ENCODE results near the gene MASP2. TPM values are rescaled to one million over a fixed set of nuclear protein-coding genes. Genes with fewer than 3 reads are reported as not detected.

MASP2 gene
- polyA plus RNA-seq, 2 of the 4 experiments (the other 2 are of a cell fraction) = 0.08 TPM; not detected in 1

DNA sequence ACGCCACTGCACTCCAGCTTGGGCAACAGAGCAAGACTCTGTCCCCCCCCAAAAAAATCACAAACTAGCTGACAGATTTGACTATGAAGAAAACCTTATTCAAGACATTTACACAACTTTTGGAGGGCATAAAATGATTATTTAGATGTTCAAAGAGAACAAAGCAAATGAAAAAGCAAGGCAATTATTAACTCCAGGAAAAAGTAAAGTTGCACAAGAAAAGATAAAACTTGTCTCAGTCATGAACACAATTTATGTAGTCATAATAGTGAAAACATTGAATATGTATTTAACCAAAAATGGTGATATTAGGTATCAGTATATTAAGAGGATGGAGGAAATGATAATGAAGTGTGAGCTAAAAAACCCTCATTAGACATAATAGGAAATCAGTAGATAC lies 46.5 kb downstream of the MASP2 start:
- 27% methylated on average over 1 of the region's 1 CpG for WGBS (ENCODE audit: missing lambda C conversion rate)
- POLR2A ChIA-PET = no interaction called here
- no peak for DNase-seq (ENCODE audit: low read depth in 1 of 2, low spot score in 1 of 2)
- FAIRE-seq = no peak
- CTCF ChIA-PET = no interaction called here
- TF ChIP-seq GATA3 (IDR thresholded peaks at IDR 0.05; ENCODE audit: borderline replicate concordance) (no peak), CHD4 (IDR thresholded peaks at IDR 0.05; ENCODE audit: borderline replicate concordance) (no peak), ZSCAN20 (CRISPR knock-in tag; IDR thresholded peaks at IDR 0.05) (no peak), CEBPB (IDR thresholded peaks at IDR 0.05) (no peak), SMC3 (IDR thresholded peaks at IDR 0.05) (no peak), RNF2 (IDR thresholded peaks at IDR 0.05; ENCODE audit: borderline replicate concordance, low read depth) (no peak), SREBF2 (IDR thresholded peaks at IDR 0.05) (no peak), HEYL (CRISPR knock-in tag; IDR thresholded peaks at IDR 0.05) (no peak), EP300 (IDR thresholded peaks at IDR 0.05) (no peak)
- TF ChIP-seq, protein P1, sequence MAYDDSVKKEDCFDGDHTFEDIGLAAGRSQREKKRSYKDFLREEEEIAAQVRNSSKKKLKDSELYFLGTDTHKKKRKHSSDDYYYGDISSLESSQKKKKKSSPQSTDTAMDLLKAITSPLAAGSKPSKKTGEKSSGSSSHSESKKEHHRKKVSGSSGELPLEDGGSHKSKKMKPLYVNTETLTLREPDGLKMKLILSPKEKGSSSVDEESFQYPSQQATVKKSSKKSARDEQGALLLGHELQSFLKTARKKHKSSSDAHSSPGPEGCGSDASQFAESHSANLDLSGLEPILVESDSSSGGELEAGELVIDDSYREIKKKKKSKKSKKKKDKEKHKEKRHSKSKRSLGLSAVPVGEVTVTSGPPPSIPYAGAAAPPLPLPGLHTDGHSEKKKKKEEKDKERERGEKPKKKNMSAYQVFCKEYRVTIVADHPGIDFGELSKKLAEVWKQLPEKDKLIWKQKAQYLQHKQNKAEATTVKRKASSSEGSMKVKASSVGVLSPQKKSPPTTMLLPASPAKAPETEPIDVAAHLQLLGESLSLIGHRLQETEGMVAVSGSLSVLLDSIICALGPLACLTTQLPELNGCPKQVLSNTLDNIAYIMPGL (CRISPR knock-in tag; IDR thresholded peaks at IDR 0.05; ENCODE audit: borderline replicate concordance) = no peak
- TF ChIP-seq, protein P2, sequence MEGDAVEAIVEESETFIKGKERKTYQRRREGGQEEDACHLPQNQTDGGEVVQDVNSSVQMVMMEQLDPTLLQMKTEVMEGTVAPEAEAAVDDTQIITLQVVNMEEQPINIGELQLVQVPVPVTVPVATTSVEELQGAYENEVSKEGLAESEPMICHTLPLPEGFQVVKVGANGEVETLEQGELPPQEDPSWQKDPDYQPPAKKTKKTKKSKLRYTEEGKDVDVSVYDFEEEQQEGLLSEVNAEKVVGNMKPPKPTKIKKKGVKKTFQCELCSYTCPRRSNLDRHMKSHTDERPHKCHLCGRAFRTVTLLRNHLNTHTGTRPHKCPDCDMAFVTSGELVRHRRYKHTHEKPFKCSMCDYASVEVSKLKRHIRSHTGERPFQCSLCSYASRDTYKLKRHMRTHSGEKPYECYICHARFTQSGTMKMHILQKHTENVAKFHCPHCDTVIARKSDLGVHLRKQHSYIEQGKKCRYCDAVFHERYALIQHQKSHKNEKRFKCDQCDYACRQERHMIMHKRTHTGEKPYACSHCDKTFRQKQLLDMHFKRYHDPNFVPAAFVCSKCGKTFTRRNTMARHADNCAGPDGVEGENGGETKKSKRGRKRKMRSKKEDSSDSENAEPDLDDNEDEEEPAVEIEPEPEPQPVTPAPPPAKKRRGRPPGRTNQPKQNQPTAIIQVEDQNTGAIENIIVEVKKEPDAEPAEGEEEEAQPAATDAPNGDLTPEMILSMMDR (IDR thresholded peaks at IDR 0.05) = no peak
- Histone ChIP-seq H3K4me2 (no peak overlapping the region), H3K27ac (no peak overlapping the region), H3K4me1 (no peaks in the 10 kb centered on the region), H3K4me3 (no peak overlapping the region), H3K9me3 (peaks cover 5% of the 10 kb centered on the region; the same call in 1 of the 3 replicates)
- ATAC-seq = no peak

DNA sequence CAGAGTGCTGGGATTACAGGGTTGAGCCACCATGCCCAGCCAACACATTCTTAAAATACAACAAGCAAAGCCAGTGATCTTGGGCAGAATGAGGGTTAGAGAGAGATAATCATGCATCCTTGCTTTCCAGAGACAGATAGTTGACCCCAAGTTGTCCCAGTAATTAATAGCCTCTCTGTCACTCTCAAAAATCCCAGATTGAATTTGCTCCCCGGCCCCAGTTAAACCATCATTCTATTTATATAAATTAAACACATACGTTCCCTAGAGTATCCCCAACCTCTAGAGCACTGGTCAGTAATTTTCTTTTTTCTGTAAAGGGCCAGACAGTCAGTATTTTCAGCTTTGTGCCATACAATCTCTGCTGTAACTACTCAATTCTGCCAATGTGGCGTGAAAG lies 50.9 kb downstream of the MASP2 start:
- Histone ChIP-seq H3K9me3 (peaks cover 5% of the 10 kb centered on the region; the same call in 1 of the 3 replicates), H3K4me3 (no peak overlapping the region), H3K4me1 (no peaks in the 10 kb centered on the region), H3K4me2 (no peak overlapping the region), H3K27ac (no peak overlapping the region)
- FAIRE-seq (no peak), ATAC-seq (no peak), DNase-seq (ENCODE audit: low read depth in 1 of 2, low spot score in 1 of 2) (no peak)
- ChIA-PET CTCF (no interaction called here), POLR2A (no interaction called here)
- 89% methylated on average over 3 of the region's 3 CpGs for WGBS (ENCODE audit: missing lambda C conversion rate)
- TF ChIP-seq ESRRA (IDR thresholded peaks at IDR 0.05; ENCODE audit: borderline replicate concordance, low read length) = no peak
- TF ChIP-seq EHMT2 (IDR thresholded peaks at IDR 0.05; ENCODE audit: low read depth) = no peak
- TF ChIP-seq, protein P3, sequence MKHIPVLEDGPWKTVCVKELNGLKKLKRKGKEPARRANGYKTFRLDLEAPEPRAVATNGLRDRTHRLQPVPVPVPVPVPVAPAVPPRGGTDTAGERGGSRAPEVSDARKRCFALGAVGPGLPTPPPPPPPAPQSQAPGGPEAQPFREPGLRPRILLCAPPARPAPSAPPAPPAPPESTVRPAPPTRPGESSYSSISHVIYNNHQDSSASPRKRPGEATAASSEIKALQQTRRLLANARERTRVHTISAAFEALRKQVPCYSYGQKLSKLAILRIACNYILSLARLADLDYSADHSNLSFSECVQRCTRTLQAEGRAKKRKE (CRISPR knock-in tag; IDR thresholded peaks at IDR 0.05; ENCODE audit: low read depth) = no peak
- no peak for TF ChIP-seq FOSB (CRISPR knock-in tag; IDR thresholded peaks at IDR 0.05)
- TF ChIP-seq, protein P4, sequence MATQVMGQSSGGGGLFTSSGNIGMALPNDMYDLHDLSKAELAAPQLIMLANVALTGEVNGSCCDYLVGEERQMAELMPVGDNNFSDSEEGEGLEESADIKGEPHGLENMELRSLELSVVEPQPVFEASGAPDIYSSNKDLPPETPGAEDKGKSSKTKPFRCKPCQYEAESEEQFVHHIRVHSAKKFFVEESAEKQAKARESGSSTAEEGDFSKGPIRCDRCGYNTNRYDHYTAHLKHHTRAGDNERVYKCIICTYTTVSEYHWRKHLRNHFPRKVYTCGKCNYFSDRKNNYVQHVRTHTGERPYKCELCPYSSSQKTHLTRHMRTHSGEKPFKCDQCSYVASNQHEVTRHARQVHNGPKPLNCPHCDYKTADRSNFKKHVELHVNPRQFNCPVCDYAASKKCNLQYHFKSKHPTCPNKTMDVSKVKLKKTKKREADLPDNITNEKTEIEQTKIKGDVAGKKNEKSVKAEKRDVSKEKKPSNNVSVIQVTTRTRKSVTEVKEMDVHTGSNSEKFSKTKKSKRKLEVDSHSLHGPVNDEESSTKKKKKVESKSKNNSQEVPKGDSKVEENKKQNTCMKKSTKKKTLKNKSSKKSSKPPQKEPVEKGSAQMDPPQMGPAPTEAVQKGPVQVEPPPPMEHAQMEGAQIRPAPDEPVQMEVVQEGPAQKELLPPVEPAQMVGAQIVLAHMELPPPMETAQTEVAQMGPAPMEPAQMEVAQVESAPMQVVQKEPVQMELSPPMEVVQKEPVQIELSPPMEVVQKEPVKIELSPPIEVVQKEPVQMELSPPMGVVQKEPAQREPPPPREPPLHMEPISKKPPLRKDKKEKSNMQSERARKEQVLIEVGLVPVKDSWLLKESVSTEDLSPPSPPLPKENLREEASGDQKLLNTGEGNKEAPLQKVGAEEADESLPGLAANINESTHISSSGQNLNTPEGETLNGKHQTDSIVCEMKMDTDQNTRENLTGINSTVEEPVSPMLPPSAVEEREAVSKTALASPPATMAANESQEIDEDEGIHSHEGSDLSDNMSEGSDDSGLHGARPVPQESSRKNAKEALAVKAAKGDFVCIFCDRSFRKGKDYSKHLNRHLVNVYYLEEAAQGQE (IDR thresholded peaks at IDR 0.05) = no peak
- TF ChIP-seq, protein P1 (CRISPR knock-in tag; IDR thresholded peaks at IDR 0.05; ENCODE audit: borderline replicate concordance) = no peak
- no peak for TF ChIP-seq MAZ (IDR thresholded peaks at IDR 0.05; ENCODE audit: borderline replicate concordance, low read depth, low read length)
- no peak for TF ChIP-seq MAFK (IDR thresholded peaks at IDR 0.05; ENCODE audit: partially characterized antibody)
- no peak for TF ChIP-seq CHD2 (IDR thresholded peaks at IDR 0.05; ENCODE audit: low read length, partially characterized antibody)
- TF ChIP-seq KDM1A (IDR thresholded peaks at IDR 0.05; ENCODE audit: low read depth) = no peak
- TF ChIP-seq, protein P5, sequence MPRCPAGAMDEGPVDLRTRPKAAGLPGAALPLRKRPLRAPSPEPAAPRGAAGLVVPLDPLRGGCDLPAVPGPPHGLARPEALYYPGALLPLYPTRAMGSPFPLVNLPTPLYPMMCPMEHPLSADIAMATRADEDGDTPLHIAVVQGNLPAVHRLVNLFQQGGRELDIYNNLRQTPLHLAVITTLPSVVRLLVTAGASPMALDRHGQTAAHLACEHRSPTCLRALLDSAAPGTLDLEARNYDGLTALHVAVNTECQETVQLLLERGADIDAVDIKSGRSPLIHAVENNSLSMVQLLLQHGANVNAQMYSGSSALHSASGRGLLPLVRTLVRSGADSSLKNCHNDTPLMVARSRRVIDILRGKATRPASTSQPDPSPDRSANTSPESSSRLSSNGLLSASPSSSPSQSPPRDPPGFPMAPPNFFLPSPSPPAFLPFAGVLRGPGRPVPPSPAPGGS (IDR thresholded peaks at IDR 0.05) = no peak
- TF ChIP-seq EP300 (IDR thresholded peaks at IDR 0.05) = no peak
- TF ChIP-seq POLR2A (IDR thresholded peaks at IDR 0.05; ENCODE audit: low read length) = no peak
- TF ChIP-seq, protein P6, sequence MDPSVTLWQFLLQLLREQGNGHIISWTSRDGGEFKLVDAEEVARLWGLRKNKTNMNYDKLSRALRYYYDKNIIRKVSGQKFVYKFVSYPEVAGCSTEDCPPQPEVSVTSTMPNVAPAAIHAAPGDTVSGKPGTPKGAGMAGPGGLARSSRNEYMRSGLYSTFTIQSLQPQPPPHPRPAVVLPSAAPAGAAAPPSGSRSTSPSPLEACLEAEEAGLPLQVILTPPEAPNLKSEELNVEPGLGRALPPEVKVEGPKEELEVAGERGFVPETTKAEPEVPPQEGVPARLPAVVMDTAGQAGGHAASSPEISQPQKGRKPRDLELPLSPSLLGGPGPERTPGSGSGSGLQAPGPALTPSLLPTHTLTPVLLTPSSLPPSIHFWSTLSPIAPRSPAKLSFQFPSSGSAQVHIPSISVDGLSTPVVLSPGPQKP (IDR thresholded peaks at IDR 0.05; ENCODE audit: low read depth, low read length) = no peak
- no peak for TF ChIP-seq CHD4 (IDR thresholded peaks at IDR 0.05; ENCODE audit: borderline replicate concordance)
- TF ChIP-seq KDM5A (IDR thresholded peaks at IDR 0.05) = no peak
- TF ChIP-seq HOXB13 (CRISPR knock-in tag; IDR thresholded peaks at IDR 0.05; ENCODE audit: low read depth) = no peak

Measured in A549 (cell line).